Measurements from ENCODE around the gene CC2D1A.
A peak's percentile ranks its signal among the peaks of the same experiment; 100 is the strongest.

Gene CC2D1A

GRCh38 chr19:13946414-13946813, 40.4 kb downstream of the CC2D1A start:
- H3K4me3 ChIP-seq (replicated peaks; ENCODE audit: low read depth, low read length) = no peak overlapping the region
- no peak for TF ChIP-seq CTCF (IDR thresholded peaks at IDR 0.05; ENCODE audit: low read depth, low read length, missing control alignments)
- DNase-seq (ENCODE audit: extremely low read depth, low read depth) = no peak

DNA sequence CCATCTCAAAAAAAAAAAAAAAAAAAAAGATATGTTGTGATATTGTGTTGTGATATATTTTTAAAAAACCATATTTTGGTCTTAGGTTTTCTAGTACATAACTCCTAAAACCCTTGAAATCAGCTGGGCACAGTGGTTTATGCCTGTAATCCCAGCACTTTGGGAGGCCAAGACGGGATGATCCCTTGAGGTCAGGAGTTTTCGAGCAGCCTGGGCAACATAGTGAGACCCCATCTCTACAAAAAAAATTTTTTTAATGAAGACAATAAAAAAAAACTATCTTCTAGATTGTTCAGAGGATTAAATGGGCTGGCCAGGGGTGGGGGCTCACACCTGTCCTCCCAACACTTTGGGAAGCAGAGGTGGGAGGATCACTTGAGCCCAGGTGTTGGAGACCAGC, 45.0 kb downstream of the CC2D1A start:
- H3K4me3 ChIP-seq (replicated peaks; ENCODE audit: low read depth, low read length) = no peak overlapping the region
- no peak for TF ChIP-seq CTCF (IDR thresholded peaks at IDR 0.05; ENCODE audit: low read depth, low read length, missing control alignments)
- DNase-seq (ENCODE audit: extremely low read depth, low read depth) = no peak

DNA sequence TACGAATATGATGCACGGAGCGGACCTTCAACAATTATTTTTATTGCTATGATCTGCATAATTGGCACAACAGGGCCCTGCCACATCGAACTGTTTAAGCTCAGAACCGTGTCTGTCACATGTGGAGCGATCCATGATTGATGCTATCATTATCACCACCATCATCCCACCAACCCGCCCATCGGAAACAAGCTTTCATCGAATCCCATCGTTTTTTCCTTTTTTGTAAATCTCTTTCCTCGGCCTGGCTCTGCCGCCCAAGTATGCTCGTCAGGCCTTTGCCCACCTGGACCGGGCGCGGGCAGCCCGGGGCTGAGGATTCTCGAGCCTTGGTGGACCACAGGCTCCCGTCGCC, 45.8 kb downstream of the CC2D1A start:
- no peak for DNase-seq (ENCODE audit: extremely low read depth, low read depth)
- TF ChIP-seq CTCF (IDR thresholded peaks at IDR 0.05; ENCODE audit: low read depth, low read length, missing control alignments) = no peak
- peak overlapping the region; percentile 85 for H3K4me3 ChIP-seq (replicated peaks; ENCODE audit: low read depth, low read length)

- peak within 1 kb of the TSS; percentile 85 for H3K4me3 ChIP-seq (replicated peaks; ENCODE audit: low read depth, low read length)
- no peak for TF ChIP-seq CTCF (IDR thresholded peaks at IDR 0.05; ENCODE audit: low read depth, low read length, missing control alignments)
- peak; percentile 98 for DNase-seq (ENCODE audit: extremely low read depth, low read depth)
These were observed 46.3 kb downstream of the CC2D1A start, which contains the start of gene DCAF15 for GRCh38 chr19:13952154-13952930. Gene DCAF15, plus strand, starts transcription at chr19:13952509. Its CDS starts 4 bp downstream, at chr19:13952513.

DNA sequence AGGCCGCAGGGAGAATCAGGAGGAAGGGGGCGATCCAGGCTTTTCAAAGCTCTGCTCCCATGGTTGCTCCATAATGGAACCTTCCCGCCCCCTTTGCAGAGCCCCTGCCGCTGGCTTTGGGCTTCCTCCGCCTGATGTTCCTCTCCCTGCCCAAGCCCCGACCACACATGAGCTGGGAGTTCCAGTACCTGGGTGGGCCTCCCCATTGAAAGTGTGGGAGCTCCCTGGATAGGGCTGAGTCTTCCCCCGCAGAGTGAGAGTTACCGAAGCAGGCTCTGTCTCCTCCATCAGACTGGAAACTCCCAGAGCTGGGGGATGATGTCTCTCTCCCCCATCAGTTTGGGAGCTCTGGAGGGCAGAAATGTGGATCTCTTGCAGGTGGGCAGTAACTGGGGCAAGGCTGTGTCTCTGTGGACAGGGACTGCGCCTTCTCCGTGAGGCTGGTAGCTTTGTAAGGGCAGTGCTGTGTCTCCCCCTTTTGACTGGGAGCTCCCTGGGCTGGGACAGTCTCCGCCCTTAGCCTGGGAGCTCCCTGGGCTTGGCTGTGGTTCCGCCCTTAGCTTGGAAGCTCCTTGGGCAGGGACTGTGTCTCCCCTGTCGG, 47.0 kb downstream of the CC2D1A start:
- H3K4me3 ChIP-seq (replicated peaks; ENCODE audit: low read depth, low read length) = peak overlapping the region; percentile 85
- peak; percentile 22 for TF ChIP-seq CTCF (IDR thresholded peaks at IDR 0.05; ENCODE audit: low read depth, low read length, missing control alignments)
- DNase-seq (ENCODE audit: extremely low read depth, low read depth) = no peak

- H3K4me3 ChIP-seq (replicated peaks; ENCODE audit: low read depth, low read length) = no peak overlapping the region
- no peak for DNase-seq (ENCODE audit: extremely low read depth, low read depth)
These were observed 48.2 kb downstream of the CC2D1A start for GRCh38 chr19:13954185-13954584.

More at GRCh38 chr19:13954185-13954584, 48.2 kb downstream of the CC2D1A start:
- TF ChIP-seq CTCF (IDR thresholded peaks at IDR 0.05; ENCODE audit: low read depth, low read length, missing control alignments) = no peak
